Measurements from ENCODE around the gene SKI. TPM values are rescaled to one million over a fixed set of nuclear protein-coding genes. Genes with fewer than 3 reads are reported as not detected.

Gene SKI
- total and polyA plus RNA-seq, 9 of the 15 experiments (the other 6 are each of a cell fraction or from before 2014, with no cell fraction given): 0.10 to 60.5 (median 4.6) TPM

DNA sequence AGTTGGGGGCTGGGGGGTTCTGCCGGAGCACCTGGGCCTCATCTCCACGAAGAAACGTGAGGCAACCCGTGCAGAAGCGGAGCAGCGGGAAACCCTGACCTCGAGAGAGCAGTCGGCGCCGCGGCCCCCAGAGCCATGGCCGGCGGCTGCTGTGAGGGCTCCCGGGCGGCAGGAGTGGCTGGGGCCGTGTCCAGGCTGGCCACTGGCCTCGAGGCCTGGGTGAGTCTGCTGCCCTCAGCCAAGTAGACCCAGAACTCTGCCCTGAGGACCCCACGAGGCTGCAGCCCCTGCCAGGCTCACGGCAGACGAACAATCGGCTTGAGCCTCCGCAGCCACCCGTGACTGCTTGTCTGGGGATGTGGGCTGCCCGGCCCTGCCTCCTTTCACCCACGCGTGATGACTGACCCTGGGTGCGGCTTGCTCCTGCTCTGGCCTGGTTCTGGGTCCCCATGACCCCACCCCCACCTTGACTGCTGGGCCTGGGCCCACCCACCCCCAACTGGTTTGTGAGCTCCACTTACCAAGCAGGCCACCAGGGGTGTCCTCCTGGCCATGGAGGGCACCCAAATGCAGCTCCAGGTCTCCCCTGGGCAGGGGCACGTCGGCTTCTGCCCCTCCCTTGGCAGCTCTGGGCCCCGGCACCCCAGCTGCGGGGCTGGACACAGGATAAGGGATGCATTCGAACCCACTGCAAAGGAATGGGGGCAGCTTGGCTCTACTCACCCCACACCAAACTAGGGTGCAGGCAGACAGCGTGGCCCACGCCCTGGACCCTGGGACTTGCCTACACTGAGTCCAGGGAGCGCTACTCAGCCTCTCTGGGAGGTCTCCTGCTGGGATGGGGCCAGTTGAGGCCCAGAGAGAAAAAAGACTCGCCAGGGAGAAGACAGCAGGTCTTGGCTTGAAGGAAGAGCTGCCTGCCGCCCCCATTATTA, 129.1 kb downstream of the SKI start:
- in situ Hi-C loops (cut with MboI): no loop called here
- CTCF ChIA-PET (ENCODE audit: low intra/inter-chr PET ratio): no interaction called here
- H3K27ac ChIP-seq (ENCODE audit: extremely low read depth, low read depth, low read length): no peak overlapping the region
- H3K4me2 ChIP-seq (ENCODE audit: insufficient read depth, low read length): no peak overlapping the region
- intact Hi-C loops (cut with micrococcal nuclease): no loop called here
- TF ChIP-seq THAP12 (CRISPR knock-in tag; IDR thresholded peaks at IDR 0.05) (no peak), SMAD3 (CRISPR knock-in tag; conservative IDR thresholded peaks at IDR 0.05) (no peak)
- no TSS peak for BruUV-seq (replicated peaks)
- ATAC-seq (no peak), FAIRE-seq (no peak), DNase-seq (ENCODE audit: extremely low read depth in 1 of 4, low spot score in 3 of 4) (no peak)
- H3K27me3 ChIP-seq (ENCODE audit: control insufficient read depth in 2 of 2, insufficient read depth in 2 of 2, low read length in 2 of 2): peaks cover 84 to 91% of the 10 kb centered on the region in 2 experiments
- peaks cover 5% of the 10 kb centered on the region for H4K20me1 ChIP-seq (replicated peaks; ENCODE audit: control insufficient read depth, insufficient read depth, low read length)
- H3K4me3 ChIP-seq: no peak overlapping the region
- no peak overlapping the region; a peak in 1 of 4 replicates for H3K9ac ChIP-seq (ENCODE audit: insufficient read depth in 1 of 2, low read depth in 2 of 2, low read length in 2 of 2)
- H3K9me3 ChIP-seq (replicated peaks; ENCODE audit: control insufficient read depth, insufficient read depth, low read depth, low read length): no peaks in the 10 kb centered on the region
- no peaks in the 10 kb centered on the region for H3K36me3 ChIP-seq (ENCODE audit: control insufficient read depth, insufficient read depth, low read length)
- no peaks in the 10 kb centered on the region for H3K79me2 ChIP-seq (ENCODE audit: control insufficient read depth, insufficient read depth, low read length)
- H2AFZ ChIP-seq (ENCODE audit: low read depth, low read length): no peak overlapping the region
- 6% methylated on average over 30 of the region's 37 CpGs for WGBS (ENCODE audit: insufficient coverage, low coverage, missing lambda C conversion rate)
- peaks cover 0 to 32% of the 10 kb centered on the region in 2 experiments; a peak in 1 of 5 replicates for H3K4me1 ChIP-seq (replicated peaks in 1 of 2; ENCODE audit: control insufficient read depth in 2 of 2, insufficient read depth in 2 of 2, low read length in 2 of 2)
- no peaks in the 10 kb centered on the region for H3K9me1 ChIP-seq (ENCODE audit: control insufficient read depth, insufficient read depth, low read length)
- POLR2A ChIA-PET: interaction anchor here (0.6 to 0.8 kb wide), 4 partner anchors 48 to 181 kb away, joined by 3 to 4 read pairs (median 4); partner anchors contain the start of gene PANK4

Data from K562 (cell line).